H1 (cell line): ENCODE results near the gene WASF3. TPM values are rescaled to one million over a fixed set of nuclear protein-coding genes. Genes with fewer than 3 reads are reported as not detected.

Source experiments
- CTCF ChIA-PET: fragments of 300-600 bp; sonication (Branson Sonifier 250); formaldehyde crosslinking; loops from one replicate; lab custom pipeline; 2021; ENCODE audit not compliant: partially characterized antibody; lab: Charles Lee
- POLR2A ChIA-PET: fragments of 300-600 bp; sonication (Branson Sonifier 250); formaldehyde crosslinking; loops from one replicate; lab custom pipeline; 2021; ENCODE audit warnings: inconsistent platforms; ENCODE audit not compliant: partially characterized antibody; lab: Charles Lee
- DNase-seq, 2 experiments: peaks; one replicate each; pipeline versions ENCODE4 v3.0.0 to v3.0.0-alpha.2; 2010 to 2022; ENCODE audit warnings: low spot score in 2 of 2, low read depth in 1 of 2, mixed read lengths in 1 of 2
- FAIRE-seq: peaks from 2 replicates; lab custom pipeline; 2011; peaks lifted over from hg19 to GRCh38; lab: Jason Lieb, UNC
- H2AFZ ChIP-seq: 2 replicates; pipeline ENCODE4 v1.8.1; 2012; ENCODE audit warnings: low read length, inconsistent platforms
- H2AK5ac ChIP-seq: 2 replicates; pipeline ENCODE4 v1.6.1; 2013; ENCODE audit warnings: low read depth, low read length
- H2BK120ac ChIP-seq: replicated peaks from 2 replicates; pipeline ENCODE3; 2013; ENCODE audit warnings: low read depth, low read length, inconsistent platforms
- H2BK12ac ChIP-seq: 2 replicates; pipeline ENCODE4 v1.6.1; 2013; ENCODE audit warnings: low read depth, low read length
- H2BK15ac ChIP-seq: 2 replicates; pipeline ENCODE4 v1.6.1; 2013; ENCODE audit warnings: low read length
- H2BK20ac ChIP-seq: 2 replicates; pipeline ENCODE4 v1.6.1; 2013; ENCODE audit warnings: low read length
- H2BK5ac ChIP-seq: 2 replicates; pipeline ENCODE4 v1.6.1; 2013; ENCODE audit warnings: low read depth, low read length
- H3K14ac ChIP-seq: 2 replicates; pipeline ENCODE4 v1.6.1; 2013; ENCODE audit warnings: inconsistent platforms; ENCODE audit not compliant: insufficient read length
- H3K18ac ChIP-seq: 2 replicates; pipeline ENCODE4 v1.6.1; 2013; ENCODE audit warnings: low read length; ENCODE audit errors: extremely low read depth
- H3K23ac ChIP-seq: 2 replicates; pipeline ENCODE4 v1.6.1; 2013; ENCODE audit warnings: inconsistent platforms; ENCODE audit not compliant: insufficient read length
- H3K23me2 ChIP-seq: 2 replicates; pipeline ENCODE4 v1.6.1; 2013; ENCODE audit warnings: low read depth, low read length
- H3K27ac ChIP-seq: 2 replicates; pipeline ENCODE4 v1.6.1; 2011; ENCODE audit warnings: low read depth, low read length, inconsistent platforms
- H3K27me3 ChIP-seq, 4 experiments: replicated peaks in 1 of 4; 1 replicate in 1 of 4; 2 replicates in 3 of 4; pipeline versions ENCODE4 v1.6.1 to v1.8.1; 2011 to 2013; ENCODE audit warnings: low read length in 3 of 4, mild to moderate bottlenecking in 3 of 4, inconsistent platforms in 2 of 4, mixed read lengths in 2 of 4, moderate library complexity in 1 of 4; ENCODE audit not compliant: control insufficient read depth in 3 of 4, insufficient read depth in 3 of 4; ENCODE audit errors: extremely low read depth in 1 of 4
- H3K36me3 ChIP-seq, 4 experiments: 2 replicates each; pipeline versions ENCODE4 v1.6.1 to v1.8.1; 2011 to 2013; ENCODE audit warnings: mild to moderate bottlenecking in 4 of 4, low read length in 3 of 4, moderate library complexity in 2 of 4, control low read depth in 1 of 4, inconsistent platforms in 1 of 4; ENCODE audit not compliant: insufficient read depth in 4 of 4, control insufficient read depth in 2 of 4
- H3K4ac ChIP-seq: replicated peaks from 2 replicates; pipeline ENCODE3; 2013; ENCODE audit warnings: low read length, low read depth, mixed read lengths, inconsistent platforms; ENCODE audit not compliant: insufficient read length
- H3K4me1 ChIP-seq, 4 experiments: replicated peaks in 1 of 4; 1 replicate in 1 of 4; 2 replicates in 3 of 4; pipeline versions ENCODE4 v1.6.1 to v1.8.1; 2011 to 2013; ENCODE audit warnings: low read length in 3 of 4, inconsistent platforms in 2 of 4, mixed read lengths in 1 of 4; ENCODE audit not compliant: insufficient read depth in 4 of 4, control insufficient read depth in 3 of 4
- H3K4me2 ChIP-seq, 2 experiments: 2 replicates each; pipeline versions ENCODE4 v1.6.1 to v1.8.1; 2011 to 2013; ENCODE audit warnings: low read depth in 2 of 2, low read length in 2 of 2, control low read depth in 1 of 2, inconsistent platforms in 1 of 2, mild to moderate bottlenecking in 1 of 2; ENCODE audit not compliant: insufficient read depth in 1 of 2
- H3K4me3 ChIP-seq, 4 experiments: fragments of 200-600, 300-600 bp in 1 of 4; sonication (generic), shearing (Covaris generic), sonication (Bioruptor Twin) in 1 of 4; 2 replicates each; pipeline versions ENCODE4 v1.5.1 to v1.8.1; 2011 to 2016; ENCODE audit warnings: low read length in 4 of 4, low read depth in 3 of 4, control low read depth in 2 of 4, inconsistent platforms in 2 of 4, mild to moderate bottlenecking in 2 of 4, mixed read lengths in 1 of 4, moderate library complexity in 1 of 4; ENCODE audit not compliant: insufficient read depth in 2 of 4; ENCODE audit errors: extremely low read depth in 1 of 4
- H3K56ac ChIP-seq: replicated peaks from 2 replicates; pipeline ENCODE3; 2013; ENCODE audit warnings: low read depth, mild to moderate bottlenecking, mixed read lengths, low read length, inconsistent platforms; ENCODE audit not compliant: insufficient read length
- H3K79me1 ChIP-seq: 2 replicates; pipeline ENCODE4 v1.6.1; 2013; ENCODE audit warnings: low read depth, low read length, control low read depth
- H3K79me2 ChIP-seq, 2 experiments: 2 replicates each; pipeline versions ENCODE4 v1.6.1 to v1.8.1; 2012 to 2013; ENCODE audit warnings: low read length in 2 of 2, mild to moderate bottlenecking in 2 of 2, inconsistent platforms in 1 of 2; ENCODE audit not compliant: insufficient read depth in 2 of 2, control insufficient read depth in 1 of 2
- H3K9ac ChIP-seq, 4 experiments: replicated peaks in 1 of 4; 1 replicate in 1 of 4; 2 replicates in 3 of 4; pipeline versions ENCODE4 v1.6.1 to v1.8.1; 2011 to 2013; ENCODE audit warnings: low read depth in 3 of 4, low read length in 3 of 4, control low read depth in 2 of 4, mild to moderate bottlenecking in 2 of 4, moderate library complexity in 2 of 4, inconsistent platforms in 1 of 4; ENCODE audit errors: extremely low read depth in 1 of 4
- H3K9me3 ChIP-seq, 2 experiments: 2 replicates each; pipeline versions ENCODE4 v1.6.1 to v1.8.1; 2012 to 2013; ENCODE audit warnings: mild to moderate bottlenecking in 2 of 2, moderate library complexity in 2 of 2, control low read depth in 1 of 2, inconsistent platforms in 1 of 2, low read depth in 1 of 2, low read length in 1 of 2, mixed read lengths in 1 of 2; ENCODE audit not compliant: insufficient read depth in 2 of 2
- H4K20me1 ChIP-seq, 2 experiments: replicated peaks in 1 of 2; 2 replicates each; pipeline versions ENCODE3 to v1.8.1; 2011 to 2013; ENCODE audit warnings: inconsistent platforms in 2 of 2, low read length in 2 of 2, mild to moderate bottlenecking in 1 of 2; ENCODE audit not compliant: insufficient read depth in 2 of 2, control insufficient read depth in 1 of 2
- H4K5ac ChIP-seq: 2 replicates; pipeline ENCODE4 v1.6.1; 2013; ENCODE audit warnings: low read length, low read depth, mixed read lengths, inconsistent platforms; ENCODE audit not compliant: insufficient read length
- H4K8ac ChIP-seq: 2 replicates; pipeline ENCODE4 v1.8.0; 2013; ENCODE audit warnings: mild to moderate bottlenecking, moderate library complexity, low read length, inconsistent platforms; ENCODE audit not compliant: insufficient read depth; ENCODE audit errors: extremely low read depth
- H4K91ac ChIP-seq: replicated peaks from 2 replicates; pipeline ENCODE3; 2013; ENCODE audit warnings: low read length, mixed read lengths, inconsistent platforms; ENCODE audit not compliant: insufficient read length
- JUND ChIP-seq: IDR thresholded peaks from 2 replicates; pipeline ENCODE4 v1.6.1; 2011; ENCODE audit warnings: mild to moderate bottlenecking, improper control_type of control experiment, low read length
- ZNF274 ChIP-seq: IDR thresholded peaks from 2 replicates; pipeline ENCODE4 v1.7.0; 2012; ENCODE audit warnings: low read length, borderline replicate concordance; ENCODE audit errors: extremely low read depth
- WGBS, 2 experiments: shearing (Covaris generic) in 1 of 2; methylation state at CpG; one replicate each; pipeline versions ENCODE4 v1.1.6 to v1.1.7; 2013 to 2015; ENCODE audit warnings: low lambda C conversion rate in 2 of 2, mixed read lengths in 2 of 2, inconsistent platforms in 1 of 2, low coverage in 1 of 2, missing lambda C conversion rate in 1 of 2; ENCODE audit not compliant: insufficient replicate concordance in 2 of 2, insufficient coverage in 1 of 2, insufficient read length in 1 of 2; ENCODE audit errors: extremely low coverage in 1 of 2, missing lambda C conversion rate in 1 of 2; 5-methylcytosine and 5-hydroxymethylcytosine counted together
- polyA plus RNA-seq, 7 experiments: library from polyadenylated mRNA; depleted of rRNA in 3 of 7; stranded (reverse) in 5 of 7; unstranded in 2 of 7; fragments of >200 nt in 5 of 7; fragments of 200-250 nt in 2 of 7; gene quantifications; 1 replicate in 5 of 7; 2 replicates in 1 of 7; 4 replicates in 1 of 7; pipeline versions ENCODE4 v1.2.1 to v1.2.3, GENCODE V29; 2011 to 2013; ENCODE audit warnings: missing spikeins in 2 of 7, mixed read lengths in 2 of 7
- total RNA-seq: library from RNA; stranded (reverse); fragmentation: NEBNext Ultra II Directional; extraction: Animal tissue kit (Norgen Biotek cat#: 25700); gene quantifications from 2 replicates; pipeline ENCODE4 v1.2.1, GENCODE V29; 2021

Gene WASF3
- total and polyA plus RNA-seq, 2 of the 8 experiments (the other 6 are each of a cell fraction or from before 2014, with no cell fraction given): 18.7 to 39.8 TPM

DNA sequence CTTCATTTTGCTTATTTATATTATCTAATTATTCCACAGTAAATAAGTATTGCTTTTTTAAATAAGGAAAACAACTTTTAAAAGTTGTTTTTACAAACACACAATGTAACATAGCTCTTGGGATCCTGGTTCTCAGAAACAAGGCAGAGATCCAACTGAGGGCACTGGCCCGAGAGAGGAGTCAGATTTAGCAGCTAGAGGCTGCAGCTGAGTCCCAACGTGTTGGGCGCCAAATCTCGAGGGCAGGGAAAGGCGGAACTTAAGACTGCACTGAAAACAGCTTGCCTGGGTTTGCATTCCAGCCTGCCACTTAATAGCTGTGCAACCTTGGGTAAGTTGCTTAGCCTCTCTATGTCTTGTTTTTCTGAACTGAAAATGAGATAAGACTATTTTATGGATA, 16.4 kb upstream of the WASF3 start:
- Histone ChIP-seq H3K56ac (no peak overlapping the region), H3K23me2 (no peaks in the 10 kb centered on the region), H3K23ac (no peak overlapping the region), H3K27me3 (no peaks in the 10 kb centered on the region), H4K5ac (no peak overlapping the region), H3K9ac (no peak overlapping the region), H3K4me1 (no peaks in the 10 kb centered on the region), H2BK12ac (no peak overlapping the region), H2AFZ (no peak overlapping the region), H3K36me3 (no peaks in the 10 kb centered on the region), H2BK5ac (no peak overlapping the region), H4K8ac (no peak overlapping the region), H3K4me2 (no peak overlapping the region), H3K18ac (no peak overlapping the region), H2AK5ac (no peak overlapping the region), H3K79me2 (no peaks in the 10 kb centered on the region), H4K20me1 (no peaks in the 10 kb centered on the region), H3K14ac (no peak overlapping the region), H3K9me3 (no peaks in the 10 kb centered on the region), H2BK15ac (no peak overlapping the region), H3K4me3 (no peak overlapping the region), H4K91ac (no peak overlapping the region), H3K79me1 (no peaks in the 10 kb centered on the region), H2BK120ac (no peak overlapping the region), H3K4ac (no peak overlapping the region), H2BK20ac (no peak overlapping the region), H3K27ac (no peak overlapping the region)
- TF ChIP-seq JUND: no peak
- no peak for TF ChIP-seq ZNF274
- WGBS, 2 experiments: 87% methylated on average over 5 of the region's 5 CpGs; no CpG with 5 or more reads in 1 of the 2 experiments
- ChIA-PET POLR2A (no interaction called here), CTCF (interaction anchor here (0.6 to 1.3 kb wide), 3 partner anchors 11 to 798 kb away, joined by 3 to 4 read pairs (median 3); no protein-coding TSS in a partner anchor)
- FAIRE-seq: no peak
- DNase-seq: no peak
